Stimulated activated CD4-positive, alpha-beta T cell treated with anti-CD3 and anti-CD28 coated beads, TNF-alpha, amount 100 ng/mL, for 4 hours (primary cell): ENCODE results near the gene TYW1.
"Not testable (repeated sequence)": the region's sequence is repeated elsewhere in the genome, so short reads cannot be mapped to it uniquely, and the experiment has no call there.

Source experiments
- DNase-seq, 3 experiments: peaks; one replicate each; pipeline ENCODE4 v3.0.0-alpha.2; 2020; ENCODE audit warnings: low read depth in 3 of 3

TYW1 gene

GRCh38 chr7:66996444-66997191 is at the start of gene TYW1:
TYW1 (plus strand) TSS chr7:66996833; CDS start chr7:66996979, 146 bp downstream.
- peak; percentile 95 to 97 (median 97) for DNase-seq

GRCh38 chr7:66948480-66949109 is 48.0 kb upstream of the TYW1 start:
- no peak for DNase-seq

- DNase-seq: no peak
Observed at GRCh38 chr7:66950311-66950710, 46.3 kb upstream of the TYW1 start.

- DNase-seq: no peak
Observed at GRCh38 chr7:66950763-66951162, 45.9 kb upstream of the TYW1 start.

- DNase-seq: no peak
Observed at GRCh38 chr7:66952343-66953043, 44.1 kb upstream of the TYW1 start.

- no peak for DNase-seq
Observed at GRCh38 chr7:66953044-66953427, 43.6 kb upstream of the TYW1 start.

GRCh38 chr7:66957595-66958290 is 38.9 kb upstream of the TYW1 start:
- no peak for DNase-seq

- no peak for DNase-seq
Observed at GRCh38 chr7:66958538-66959350, 37.9 kb upstream of the TYW1 start.

- no peak for DNase-seq
Observed at GRCh38 chr7:66960192-66960591, 36.4 kb upstream of the TYW1 start.

- no peak for DNase-seq
Observed at GRCh38 chr7:66961096-66961495, 35.5 kb upstream of the TYW1 start.

GRCh38 chr7:66964411-66964810 is 32.2 kb upstream of the TYW1 start:
- DNase-seq: no peak

GRCh38 chr7:66967029-66967428 is 29.6 kb upstream of the TYW1 start:
- no peak for DNase-seq

- DNase-seq: not testable (repeated sequence)
Observed at GRCh38 chr7:66969001-66969400, 27.6 kb upstream of the TYW1 start.

- DNase-seq: no peak
Observed at GRCh38 chr7:66970310-66970709, 26.3 kb upstream of the TYW1 start.

- no peak for DNase-seq
Observed at GRCh38 chr7:66974986-66975590, 21.5 kb upstream of the TYW1 start.

- DNase-seq: not testable (repeated sequence)
Observed at GRCh38 chr7:66978312-66978711, 18.3 kb upstream of the TYW1 start.

- not testable (repeated sequence) for DNase-seq
Observed at GRCh38 chr7:66979013-66979412, 17.6 kb upstream of the TYW1 start.

- DNase-seq: not testable (repeated sequence)
Observed at GRCh38 chr7:66980336-66980735, 16.3 kb upstream of the TYW1 start.

- DNase-seq: not testable (repeated sequence)
Observed at GRCh38 chr7:66989552-66989951, 7.1 kb upstream of the TYW1 start.

- not testable (repeated sequence) for DNase-seq
Observed at GRCh38 chr7:66994051-66994450, 2.6 kb upstream of the TYW1 start.

- peak; percentile 12 to 23 (median 18) for DNase-seq
Observed at GRCh38 chr7:66994691-66995049, 2.0 kb upstream of the TYW1 start.
